HCT116 (cell line): ENCODE results near the gene AP3S1. TPM values are rescaled to one million over a fixed set of nuclear protein-coding genes. Genes with fewer than 3 reads are reported as not detected.

ENCODE experiments used
- ATAC-seq: fragments of 200-7000 bp; cut with Tn5 transposase; 2 replicates; pipeline ENCODE4 v1.9.1; 2020; ENCODE audit warnings: mild to moderate bottlenecking, moderate library complexity
- BruUV-seq: library from RNA; stranded (reverse); fragments of 400-500 nt; replicated peaks from 2 replicates; lab custom pipeline; 2021; lab: Mats Ljungman, UMichigan
- CTCF ChIA-PET: fragments of 300-600 bp; sonication (Branson Sonifier 250); formaldehyde crosslinking; loops from one replicate; lab custom pipeline; 2021; ENCODE audit warnings: antibody characterized with exemption; lab: Charles Lee
- POLR2A ChIA-PET: fragments of 300-600, 350-600 bp; sonication (Branson Sonifier 250); formaldehyde crosslinking; loops from one replicate; lab custom pipeline; 2021; ENCODE audit warnings: antibody characterized with exemption; lab: Charles Lee
- RAD21 ChIA-PET, 2 experiments: fragments of 300-600 bp; sonication (Branson Sonifier 250); formaldehyde crosslinking; loops; one replicate each; lab custom pipeline; 2023; ENCODE audit warnings: low total read pairs in 2 of 2; ENCODE audit not compliant: uncharacterized antibody in 2 of 2, unreplicated experiment in 2 of 2, low non-redundant PET in 1 of 2; lab: Charles Lee
- DNase-seq: peaks from one replicate; pipeline ENCODE4 v3.0.0-alpha.2; 2010; ENCODE audit warnings: low read depth, low spot score
- H2AFZ ChIP-seq: fragments of 200-600 bp; shearing (Covaris generic), sonication (generic); 2 replicates; pipeline ENCODE4 v1.6.1; 2017; ENCODE audit warnings: low read depth, mixed run types, mixed read lengths, antibody characterized with exemption, low read length; ENCODE audit not compliant: poor library complexity, severe bottlenecking
- H3K27ac ChIP-seq: 2 replicates; pipeline ENCODE4 v1.5.1; 2012; ENCODE audit warnings: low read depth, low read length
- H3K27me3 ChIP-seq: fragments of 200-600 bp; sonication (generic); 2 replicates; pipeline ENCODE4 v1.6.1; 2016; ENCODE audit warnings: mixed run types, low read length, mixed read lengths; ENCODE audit not compliant: insufficient read depth
- H3K36me3 ChIP-seq, 2 experiments: fragments of 200-500 bp in 1 of 2; fragments of 200-600 bp in 1 of 2; sonication (Bioruptor generic) in 1 of 2; sonication (generic) in 1 of 2; 2 replicates each; pipeline versions ENCODE4 v1.5.1 to v1.6.1; 2014 to 2016; ENCODE audit warnings: low read length in 2 of 2, inconsistent platforms in 1 of 2, mixed read lengths in 1 of 2, mixed run types in 1 of 2; ENCODE audit not compliant: insufficient read depth in 2 of 2, control insufficient read depth in 1 of 2
- H3K4me1 ChIP-seq, 2 experiments: fragments of 200-600 bp in 1 of 2; sonication (generic) in 1 of 2; 2 replicates each; pipeline versions ENCODE4 v1.5.1 to v1.6.1; 2012 to 2017; ENCODE audit warnings: low read length in 2 of 2, inconsistent platforms in 1 of 2, mild to moderate bottlenecking in 1 of 2, mixed read lengths in 1 of 2, mixed run types in 1 of 2, moderate library complexity in 1 of 2; ENCODE audit not compliant: insufficient read depth in 2 of 2, control insufficient read depth in 1 of 2
- H3K4me2 ChIP-seq: fragments of 200-600 bp; sonication (generic); 2 replicates; pipeline ENCODE4 v1.6.1; 2017; ENCODE audit warnings: mixed run types, low read length, mixed read lengths
- H3K4me3 ChIP-seq, 2 experiments: fragments of 200-600 bp in 1 of 2; sonication (generic) in 1 of 2; replicated peaks in 1 of 2; 2 replicates each; pipeline ENCODE4 v1.5.1; 2011 to 2016; ENCODE audit warnings: low read length in 2 of 2, control low read depth in 1 of 2, low read depth in 1 of 2, mild to moderate bottlenecking in 1 of 2, mixed read lengths in 1 of 2, mixed run types in 1 of 2
- H3K79me2 ChIP-seq: fragments of 200-600 bp; sonication (generic); 2 replicates; pipeline ENCODE4 v1.6.1; 2017; ENCODE audit warnings: mild to moderate bottlenecking, mixed run types, low read length, moderate library complexity, mixed read lengths; ENCODE audit not compliant: insufficient read depth
- H3K9ac ChIP-seq: fragments of 200-600 bp; sonication (generic); 2 replicates; pipeline ENCODE4 v1.6.1; 2016; ENCODE audit warnings: low read length, mixed read lengths
- H3K9me2 ChIP-seq: fragments of 200-600 bp; sonication (generic), shearing (Covaris generic); 2 replicates; pipeline ENCODE4 v1.6.1; 2017; ENCODE audit warnings: mixed run types, mild to moderate bottlenecking, moderate library complexity; ENCODE audit not compliant: insufficient read depth
- H3K9me3 ChIP-seq, 2 experiments: fragments of 200-500 bp in 1 of 2; fragments of 200-600 bp in 1 of 2; sonication (Bioruptor generic) in 1 of 2; sonication (generic) in 1 of 2; 2 replicates each; pipeline ENCODE4 v1.6.1; 2014 to 2017; ENCODE audit warnings: low read length in 2 of 2, mixed read lengths in 2 of 2, inconsistent platforms in 1 of 2, low read depth in 1 of 2, mild to moderate bottlenecking in 1 of 2, mixed run types in 1 of 2, moderate library complexity in 1 of 2; ENCODE audit not compliant: control insufficient read depth in 1 of 2, insufficient read depth in 1 of 2
- H4K20me1 ChIP-seq: fragments of 200-600 bp; sonication (generic), shearing (Covaris generic); 2 replicates; pipeline ENCODE4 v1.6.1; 2017; ENCODE audit warnings: mixed run types, mild to moderate bottlenecking, moderate library complexity; ENCODE audit not compliant: insufficient read depth
- JUND ChIP-seq: IDR thresholded peaks from 2 replicates; pipeline ENCODE4 v1.6.1; 2012
- REST ChIP-seq: IDR thresholded peaks from 2 replicates; pipeline ENCODE4 v1.6.1; 2012; ENCODE audit warnings: low read depth
- YY1 ChIP-seq: IDR thresholded peaks from 2 replicates; pipeline ENCODE4 v1.6.1; 2011; ENCODE audit warnings: low read length, low read depth, moderate library complexity, mild to moderate bottlenecking; ENCODE audit not compliant: insufficient replicate concordance; ENCODE audit errors: extremely low read depth
- intact Hi-C: fragments of 100-400 bp; cut with micrococcal nuclease; formaldehyde crosslinking; loops from 2 replicates; pipeline ENCODE4 v1.10.0; 2022
- total RNA-seq: library from RNA; stranded (reverse); gene quantifications from one replicate; pipeline ENCODE4 v1.2.1, GENCODE V29; 2021; ENCODE audit not compliant: unreplicated experiment
- TF ChIP-seq, protein P1 (sequence below), 3 experiments: fragments of 200-600 bp in 1 of 3; sonication (generic) in 1 of 3; IDR thresholded peaks in 2 of 3; conservative IDR thresholded peaks in 1 of 3; 2 replicates each; pipeline ENCODE4 v1.5.1; 2012 to 2017; ENCODE audit warnings: low read depth in 2 of 3, low read length in 2 of 3, antibody characterized with exemption in 1 of 3, borderline replicate concordance in 1 of 3, control low read depth in 1 of 3, mild to moderate bottlenecking in 1 of 3, mixed read lengths in 1 of 3, mixed run types in 1 of 3, moderate library complexity in 1 of 3; ENCODE audit not compliant: insufficient read depth in 1 of 3

AP3S1 gene
- total RNA-seq, 1 experiment from 2014 or later, result 432 TPM

DNA sequence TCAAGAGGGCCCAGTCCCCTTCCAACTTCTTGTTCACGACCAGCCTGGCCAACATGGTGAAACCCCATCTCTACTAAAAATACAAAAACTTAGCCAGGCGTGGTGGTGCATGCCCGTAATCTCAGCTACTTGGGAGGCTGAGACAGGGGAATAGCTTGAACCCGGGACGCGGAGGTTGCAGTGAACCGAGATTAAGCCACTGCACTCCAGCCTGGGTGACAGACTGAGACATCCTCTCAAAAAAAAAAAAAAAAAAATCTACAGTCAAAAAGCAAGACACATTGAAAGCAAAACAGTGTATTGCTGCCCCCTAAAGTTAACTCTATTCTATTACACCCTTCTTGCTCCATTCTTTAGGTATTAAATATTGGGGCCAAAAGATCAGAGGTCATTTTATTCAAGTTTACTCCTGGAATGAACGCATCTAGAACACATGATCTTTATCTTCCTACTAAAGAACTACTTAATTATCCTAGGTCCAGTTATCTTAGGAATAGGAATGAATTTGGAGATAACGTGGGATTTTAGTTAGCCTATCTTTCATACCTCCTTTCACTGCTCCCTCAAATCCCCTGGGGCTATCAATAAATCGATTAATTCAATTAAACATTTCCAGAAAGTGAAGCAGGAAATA lies 2.7 kb upstream of the AP3S1 start:
- Histone ChIP-seq H3K9ac (peak overlapping the region; percentile 82), H3K4me1 (peaks cover 11 to 41% of the 10 kb centered on the region in 2 experiments; a peak in 3 of 4 replicates), H3K9me2 (no peaks in the 10 kb centered on the region), H4K20me1 (peaks cover 6% of the 10 kb centered on the region; the same call in 1 of the 2 replicates), H3K36me3 (peaks cover 29 to 51% of the 10 kb centered on the region in 2 experiments), H3K4me3 (peak overlapping the region; percentile 83 to 87), H3K4me2 (peak overlapping the region; percentile 91), H3K27me3 (no peaks in the 10 kb centered on the region), H3K9me3 (no peaks in the 10 kb centered on the region), H2AFZ (no peak overlapping the region)
- ChIA-PET POLR2A (no interaction called here), CTCF (interaction anchor here (0.6 kb wide), 1 partner anchor 204 kb away, joined by 4 read pairs; no protein-coding TSS in a partner anchor), RAD21 (interaction anchor here in 1 of 2 experiments (1.0 kb wide), 1 partner anchor 204 kb away, joined by 6 read pairs; no protein-coding TSS in a partner anchor)
- intact Hi-C loops, result loop anchor here (2.0 to 10.0 kb wide), 2 partner anchors 204 to 464 kb away; no protein-coding TSS in a partner anchor
- no peak for DNase-seq
- TF ChIP-seq YY1 (no peak), REST (no peak), JUND (no peak)
- TF ChIP-seq, protein P1, sequence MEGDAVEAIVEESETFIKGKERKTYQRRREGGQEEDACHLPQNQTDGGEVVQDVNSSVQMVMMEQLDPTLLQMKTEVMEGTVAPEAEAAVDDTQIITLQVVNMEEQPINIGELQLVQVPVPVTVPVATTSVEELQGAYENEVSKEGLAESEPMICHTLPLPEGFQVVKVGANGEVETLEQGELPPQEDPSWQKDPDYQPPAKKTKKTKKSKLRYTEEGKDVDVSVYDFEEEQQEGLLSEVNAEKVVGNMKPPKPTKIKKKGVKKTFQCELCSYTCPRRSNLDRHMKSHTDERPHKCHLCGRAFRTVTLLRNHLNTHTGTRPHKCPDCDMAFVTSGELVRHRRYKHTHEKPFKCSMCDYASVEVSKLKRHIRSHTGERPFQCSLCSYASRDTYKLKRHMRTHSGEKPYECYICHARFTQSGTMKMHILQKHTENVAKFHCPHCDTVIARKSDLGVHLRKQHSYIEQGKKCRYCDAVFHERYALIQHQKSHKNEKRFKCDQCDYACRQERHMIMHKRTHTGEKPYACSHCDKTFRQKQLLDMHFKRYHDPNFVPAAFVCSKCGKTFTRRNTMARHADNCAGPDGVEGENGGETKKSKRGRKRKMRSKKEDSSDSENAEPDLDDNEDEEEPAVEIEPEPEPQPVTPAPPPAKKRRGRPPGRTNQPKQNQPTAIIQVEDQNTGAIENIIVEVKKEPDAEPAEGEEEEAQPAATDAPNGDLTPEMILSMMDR (IDR thresholded peaks at IDR 0.05 in 2 of 3, conservative IDR thresholded peaks at IDR 0.05 in 1 of 3; ENCODE audit: borderline replicate concordance in 1 of 3, insufficient read depth in 1 of 3, low read depth in 2 of 3, low read length in 2 of 3), result peak in 2 of 3 experiments; percentile 36 to 47; a peak in 4 of 6 replicates
- TF ChIP-seq, all 23 proteins: peak for 1
- ATAC-seq, result no peak
- peak overlapping the region; percentile 96; the same call in 1 of the 2 replicates for H3K27ac ChIP-seq
- BruUV-seq, result no TSS peak
- H3K79me2 ChIP-seq, result peaks cover 96% of the 10 kb centered on the region
